Islet precursor cell (in vitro differentiated cells): Measurements from ENCODE around the gene VAMP1.
"Not testable (repeated sequence)": the region's sequence is repeated elsewhere in the genome, so short reads cannot be mapped to it uniquely, and the experiment has no call there.

Experiments
- DNase-seq: peaks from one replicate; pipeline ENCODE4 v3.0.0-alpha.2; 2018

The VAMP1 gene

GRCh38 chr12:6470375-6471163 lies at the start of gene VAMP1:
Gene VAMP1, minus strand, starts transcription at chr12:6470677. Its CDS starts 146 bp downstream, at chr12:6470531.
- peak; percentile 100 for DNase-seq

GRCh38 chr12:6520186-6520585 lies 49.7 kb upstream of the VAMP1 start:
- no peak for DNase-seq

- DNase-seq, result no peak
Measured at GRCh38 chr12:6508087-6508486, 37.6 kb upstream of the VAMP1 start.

GRCh38 chr12:6507102-6507998 lies 36.9 kb upstream of the VAMP1 start:
- peak; percentile 61 for DNase-seq

GRCh38 chr12:6500466-6500865 lies 30.0 kb upstream of the VAMP1 start:
- DNase-seq, result no peak

GRCh38 chr12:6497291-6497690 lies 26.8 kb upstream of the VAMP1 start:
- not testable (repeated sequence) for DNase-seq

GRCh38 chr12:6494968-6495367 lies 24.5 kb upstream of the VAMP1 start:
- no peak for DNase-seq

- no peak for DNase-seq
Measured at GRCh38 chr12:6494258-6494743, 23.8 kb upstream of the VAMP1 start.

GRCh38 chr12:6493497-6494257 lies 23.2 kb upstream of the VAMP1 start, which contains the start of gene NCAPD2:
Gene NCAPD2, plus strand, starts transcription at chr12:6494102. Its CDS starts 997 bp downstream, at chr12:6495099.
- DNase-seq, result peak; percentile 100

GRCh38 chr12:6492838-6493496 lies 22.5 kb upstream of the VAMP1 start, which contains the start of gene MRPL51:
Gene MRPL51, minus strand, starts transcription at chr12:6493262. Its CDS starts 126 bp downstream, at chr12:6493136.
- DNase-seq, result peak; percentile 99

GRCh38 chr12:6490673-6491072 lies 20.2 kb upstream of the VAMP1 start:
- not testable (repeated sequence) for DNase-seq

- no peak for DNase-seq
Measured at GRCh38 chr12:6489449-6489848, 19.0 kb upstream of the VAMP1 start.

GRCh38 chr12:6488240-6488639 lies 17.8 kb upstream of the VAMP1 start:
- DNase-seq, result no peak

- no peak for DNase-seq
Measured at GRCh38 chr12:6478416-6478815, 7.9 kb upstream of the VAMP1 start.

GRCh38 chr12:6477601-6478377 lies 7.3 kb upstream of the VAMP1 start:
- DNase-seq, result not testable (repeated sequence)

GRCh38 chr12:6476489-6476888 lies 6.0 kb upstream of the VAMP1 start:
- no peak for DNase-seq

GRCh38 chr12:6475233-6475975 lies 4.9 kb upstream of the VAMP1 start:
- not testable (repeated sequence) for DNase-seq

- DNase-seq, result no peak
Measured at GRCh38 chr12:6472491-6472890, 2.0 kb upstream of the VAMP1 start.

- no peak for DNase-seq
Measured at GRCh38 chr12:6471989-6472360, 1.5 kb upstream of the VAMP1 start.

GRCh38 chr12:6469609-6470374 lies 685 bp downstream of the VAMP1 start:
- DNase-seq, result no peak
